ENCODE results near the gene ADAMTS2.

ADAMTS2 gene

DNA sequence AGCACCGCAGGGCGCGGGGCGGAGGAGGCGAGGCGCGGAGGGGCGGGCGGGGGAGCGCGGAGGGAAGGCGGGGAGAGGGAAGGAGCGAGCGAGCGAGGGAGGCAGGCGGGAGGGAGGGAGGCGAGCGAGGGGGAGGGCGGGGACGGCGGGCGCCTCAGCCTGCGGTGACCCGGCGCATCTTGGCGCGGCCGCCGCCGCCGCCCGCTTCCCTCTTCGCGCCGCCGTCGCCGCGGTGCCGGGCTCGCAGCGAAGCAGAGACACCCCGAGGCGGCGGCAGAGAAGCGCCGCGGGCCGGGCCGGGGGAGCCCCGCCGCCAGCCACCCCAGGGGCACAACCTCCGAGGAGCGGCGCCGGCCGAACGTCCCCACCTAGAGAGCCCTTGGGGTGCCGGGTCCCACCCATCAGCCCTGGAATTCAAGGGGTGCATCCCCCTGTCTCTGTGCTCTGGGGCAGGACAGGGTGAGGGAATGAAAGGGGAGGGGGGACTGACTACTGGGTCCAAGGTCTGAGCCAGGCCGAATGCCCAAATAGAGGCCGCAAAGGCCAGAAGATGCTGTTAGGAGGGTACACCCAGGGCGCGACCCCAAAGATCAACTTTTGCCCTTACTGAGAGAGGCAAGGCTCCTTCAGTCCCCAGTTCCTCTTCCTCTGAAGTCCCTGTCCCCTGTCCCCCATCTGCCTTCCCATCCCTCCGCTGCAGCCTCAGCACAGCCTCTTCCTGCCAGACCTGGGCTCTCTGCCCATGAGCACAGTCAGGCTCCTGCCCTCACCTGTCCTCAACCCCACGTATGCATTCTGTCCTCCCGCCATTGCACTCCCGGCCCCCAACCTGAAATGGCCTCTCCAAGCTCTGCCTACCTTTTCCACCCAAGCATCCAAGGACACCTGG is at the start of gene ADAMTS2:
Gene ADAMTS2 (minus strand): TSS at position 29 of the 889 bp plus-strand sequence. CDS start 133 bp downstream, outside the sequence.
- DNase-seq (ENCODE audit: low spot score), result no peak

DNA sequence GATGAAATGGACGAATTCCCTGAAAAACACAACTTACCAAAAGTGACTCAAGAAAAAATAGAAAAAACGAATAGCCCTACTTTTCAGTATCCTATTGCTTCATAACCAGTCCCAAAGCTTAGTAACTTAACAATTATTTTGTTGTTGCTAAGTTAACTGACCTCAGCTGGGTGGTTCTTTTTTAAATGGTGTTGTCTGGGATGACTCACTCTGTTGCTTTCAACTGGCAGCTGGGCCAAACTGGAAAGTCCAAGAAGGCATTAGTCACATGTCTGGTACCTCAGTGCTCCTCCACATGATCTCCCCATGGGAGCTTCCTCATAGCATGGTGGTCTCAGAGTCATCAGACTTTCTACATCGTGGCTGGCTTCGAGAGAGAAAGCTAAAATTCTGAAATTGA is 47.8 kb upstream of the ADAMTS2 start:
- no peak for DNase-seq (ENCODE audit: low spot score)

DNA sequence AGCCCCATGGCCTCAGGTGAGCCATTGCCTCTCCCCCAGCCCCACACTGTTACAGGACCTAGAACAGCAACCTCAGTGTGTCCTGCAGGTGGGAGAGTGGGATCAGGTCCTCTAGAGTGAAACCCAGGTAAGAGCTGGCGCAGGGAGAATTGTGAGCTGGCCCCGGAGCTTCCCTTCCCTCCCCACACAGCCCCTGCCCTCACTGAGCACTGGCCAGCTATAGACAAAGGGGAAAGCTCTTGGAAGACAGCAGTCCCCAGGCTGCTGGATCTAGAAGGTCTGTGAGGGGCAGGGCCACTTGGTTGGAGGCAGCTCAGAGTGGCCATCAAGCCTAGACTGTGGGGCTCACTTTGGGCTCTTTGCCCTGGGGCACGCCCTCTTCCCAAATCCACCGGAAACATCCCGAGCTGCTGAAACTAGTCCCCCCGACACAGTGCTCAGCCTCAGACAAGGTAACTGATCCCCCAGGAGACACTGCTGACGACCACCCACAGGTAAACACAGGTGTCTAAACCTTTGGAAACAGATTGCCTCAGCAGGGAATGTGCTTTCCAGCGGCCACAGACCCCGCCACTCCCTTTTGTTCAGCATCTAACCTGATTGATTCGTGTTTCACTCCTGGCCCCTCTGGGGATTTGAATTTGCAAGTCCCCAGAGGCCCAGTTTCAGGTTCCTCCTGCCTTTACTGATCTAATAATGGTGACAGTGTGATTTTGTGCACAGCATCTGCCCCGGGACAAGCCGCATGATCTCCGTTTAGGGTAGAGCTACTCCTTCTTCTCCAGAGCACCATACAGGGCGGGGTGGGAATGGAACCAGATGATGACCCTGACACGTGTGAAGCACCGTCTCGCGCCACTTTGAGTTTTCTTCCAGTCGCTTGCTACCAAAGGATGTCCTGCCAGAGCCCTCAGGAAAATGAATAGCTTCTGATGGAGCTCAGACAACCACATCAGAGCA is 42.2 kb upstream of the ADAMTS2 start:
- DNase-seq (ENCODE audit: low spot score), result no peak

GRCh38 chr5:179385914-179386313 is 40.7 kb upstream of the ADAMTS2 start:
- DNase-seq (ENCODE audit: low spot score), result no peak

GRCh38 chr5:179382486-179382885 is 37.2 kb upstream of the ADAMTS2 start:
- no peak for DNase-seq (ENCODE audit: low spot score)

DNA sequence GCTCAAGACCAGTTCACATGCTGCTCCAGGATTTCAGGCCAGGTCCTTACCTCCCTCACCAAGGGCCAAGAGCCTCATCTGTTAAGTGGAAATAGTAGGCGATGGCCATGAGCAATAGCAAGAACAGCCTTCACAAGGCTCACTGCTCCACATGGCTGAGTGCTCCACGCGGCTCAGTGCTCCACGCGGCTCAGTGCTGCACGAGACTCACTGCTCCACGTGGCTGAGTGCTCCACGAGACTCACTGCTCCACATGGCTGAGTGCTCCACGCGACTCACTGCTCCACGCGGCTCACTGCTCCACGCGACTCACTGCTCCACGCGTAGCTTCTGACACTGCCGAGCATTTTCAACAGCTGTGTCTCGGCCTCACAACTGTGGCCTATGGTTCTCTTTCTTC is 36.4 kb upstream of the ADAMTS2 start:
- DNase-seq (ENCODE audit: low spot score), result no peak

DNA sequence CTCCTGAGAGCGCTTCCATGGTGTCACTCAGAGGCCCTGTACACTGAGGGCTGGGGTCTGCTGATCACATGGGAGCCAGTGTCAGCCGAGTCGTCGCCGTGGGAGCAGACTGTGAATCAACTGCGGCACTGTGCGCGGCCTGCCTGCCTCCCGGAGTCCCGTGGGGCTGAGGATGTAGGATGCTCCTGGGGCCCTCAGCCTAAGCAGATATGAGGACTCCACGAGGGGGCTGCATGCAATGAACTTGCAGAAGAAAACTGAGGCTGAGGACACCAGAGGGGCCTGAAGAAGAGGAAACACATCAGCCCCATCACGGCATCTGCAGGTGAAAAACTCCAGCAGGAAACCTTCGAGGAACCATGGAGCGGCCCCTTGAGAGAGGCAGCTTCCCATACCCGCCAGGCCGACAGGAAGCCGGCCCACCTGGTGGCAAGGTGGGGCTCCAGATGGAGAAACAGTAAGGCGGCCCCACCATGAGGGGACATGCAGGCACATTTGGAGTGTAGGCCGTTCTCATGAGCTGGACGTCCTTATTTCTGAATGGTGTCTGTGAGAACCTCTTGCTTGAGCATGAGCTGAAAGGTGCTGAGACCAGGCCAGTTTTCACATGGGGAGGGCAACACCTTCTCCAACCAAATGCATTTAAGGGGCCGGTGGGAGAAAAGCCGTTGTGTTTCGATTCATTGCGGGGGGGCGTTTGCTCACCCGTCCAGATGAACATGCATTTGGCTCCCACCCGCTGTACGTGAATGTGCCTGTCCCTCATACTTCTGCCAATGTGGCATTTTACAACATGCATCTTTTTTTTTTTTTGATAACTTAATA is 35.2 kb upstream of the ADAMTS2 start:
- no peak for DNase-seq (ENCODE audit: low spot score)

GRCh38 chr5:179379321-179379890 is 34.1 kb upstream of the ADAMTS2 start:
- no peak for DNase-seq (ENCODE audit: low spot score)

DNA sequence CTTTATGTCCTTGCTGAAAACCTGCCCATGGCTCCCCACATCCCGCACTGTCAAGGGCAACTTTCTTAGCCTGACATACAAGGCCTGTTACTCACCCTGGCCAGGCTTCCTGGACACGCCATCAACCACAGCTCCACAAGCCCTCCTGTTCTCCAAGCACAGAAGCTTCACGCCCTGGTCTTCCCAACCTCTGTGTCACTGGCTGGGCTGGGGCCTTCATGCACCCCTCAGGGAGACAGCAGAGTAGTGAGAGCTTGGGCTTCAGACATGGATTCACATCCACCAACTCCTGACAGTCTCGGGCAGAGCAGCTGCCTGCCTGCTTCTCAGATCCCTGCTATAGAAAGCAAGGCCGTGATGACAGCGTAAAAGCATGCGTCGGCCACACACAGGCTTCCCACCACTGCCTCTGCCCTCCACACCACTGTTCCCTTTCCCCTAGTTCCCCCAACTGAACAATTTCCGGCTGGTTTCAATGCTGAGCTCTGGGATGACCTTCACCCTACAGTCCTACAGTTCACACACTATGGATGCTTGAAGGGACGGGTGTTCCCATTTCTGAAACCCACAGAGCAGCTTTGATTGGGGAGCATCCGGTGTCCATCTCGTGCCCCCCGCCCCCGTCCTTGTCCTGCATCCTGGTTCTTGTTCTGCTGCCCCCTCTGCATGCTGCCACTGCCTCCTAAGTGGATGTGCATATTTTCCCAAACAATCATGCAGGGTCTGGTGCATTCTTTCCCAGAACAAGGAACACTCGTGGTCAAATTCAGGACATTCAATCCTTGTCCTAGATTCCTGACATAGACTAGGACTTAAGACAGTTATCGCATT is 33.4 kb upstream of the ADAMTS2 start:
- no peak for DNase-seq (ENCODE audit: low spot score)

GRCh38 chr5:179378116-179378440 is 32.8 kb upstream of the ADAMTS2 start:
- no peak for DNase-seq (ENCODE audit: low spot score)

DNA sequence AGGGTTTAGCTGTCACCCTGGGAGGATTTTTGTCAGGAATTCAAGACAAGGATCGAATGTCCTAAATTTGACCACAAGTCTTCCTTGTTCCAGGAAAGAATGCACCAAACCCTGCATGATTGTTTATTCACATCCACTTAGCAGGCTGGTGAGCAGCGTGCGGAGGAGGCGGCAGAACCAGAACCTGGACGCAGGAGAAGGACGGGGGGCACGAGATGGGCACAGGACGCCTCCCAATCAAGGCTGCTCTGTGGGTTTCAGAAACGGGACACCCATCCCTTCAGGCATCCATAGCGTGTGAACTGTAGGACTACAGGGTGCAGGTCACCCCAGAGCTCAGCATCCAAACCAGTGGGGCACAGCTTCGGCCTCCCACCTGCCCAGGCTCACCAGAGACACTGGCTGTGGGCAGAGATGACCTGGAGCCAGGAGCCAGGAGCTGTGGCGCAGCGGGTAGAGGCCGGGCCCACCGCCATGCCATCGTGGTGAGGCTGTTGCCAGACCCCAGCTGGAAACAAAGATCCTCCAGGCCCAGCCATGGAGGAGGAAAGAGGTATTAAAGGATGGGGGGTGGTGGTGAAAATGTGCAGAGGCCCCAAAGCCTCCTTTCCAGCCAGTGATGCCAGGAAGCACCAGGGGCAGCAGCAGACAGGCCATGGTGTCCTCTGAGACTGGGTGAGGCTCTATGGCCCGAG is 32.3 kb upstream of the ADAMTS2 start:
- DNase-seq (ENCODE audit: low spot score), result no peak

GRCh38 chr5:179376701-179377420 is 31.6 kb upstream of the ADAMTS2 start:
- DNase-seq (ENCODE audit: low spot score), result no peak

DNA sequence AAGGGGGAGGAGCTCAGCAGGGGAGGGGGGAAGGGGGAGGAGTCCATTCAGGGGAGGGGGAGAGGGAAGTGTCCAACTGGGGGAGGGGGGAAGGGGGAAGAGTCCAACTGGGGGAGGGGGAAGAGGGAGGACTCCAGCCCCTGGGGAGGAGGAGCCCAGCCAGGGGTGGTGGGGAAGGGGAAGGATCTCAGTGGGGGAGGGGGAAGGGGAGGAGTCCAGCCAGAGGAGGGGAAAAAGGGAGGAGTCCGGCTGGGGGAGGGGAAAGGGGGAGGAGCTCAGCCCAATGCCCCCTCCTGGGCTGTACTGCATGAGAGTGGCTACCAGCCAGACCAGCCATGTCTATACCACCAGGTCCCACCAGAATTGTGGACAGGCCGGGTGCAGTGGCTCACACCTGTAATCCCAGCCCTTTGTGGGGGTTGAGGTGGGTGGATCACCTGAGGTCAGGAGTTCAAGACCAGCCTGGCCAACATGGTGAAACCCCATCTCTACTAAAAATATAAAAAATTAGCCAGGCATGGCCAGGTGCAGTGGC is 30.6 kb upstream of the ADAMTS2 start:
- no peak for DNase-seq (ENCODE audit: low spot score)

DNA sequence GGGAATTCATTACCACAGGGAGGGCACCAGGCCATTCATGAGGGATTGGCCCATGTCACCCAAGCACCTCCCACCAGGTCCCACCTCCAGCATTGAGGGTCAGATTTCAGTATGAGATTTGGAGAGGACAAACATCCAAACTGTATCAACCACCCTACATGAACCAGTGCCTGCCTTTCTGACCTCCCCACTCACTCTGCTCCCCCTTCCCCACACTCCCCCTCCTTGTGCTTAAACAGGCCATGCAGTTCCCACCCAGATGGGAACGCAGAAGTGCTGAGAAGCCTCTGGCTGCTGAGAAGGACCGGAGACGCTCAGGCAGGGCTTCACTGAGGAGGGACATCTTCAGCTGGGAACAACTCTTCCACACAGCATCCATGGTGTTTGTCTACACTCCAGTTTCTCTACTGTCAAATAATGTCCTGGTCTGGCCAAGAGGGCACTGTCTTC is 30.0 kb upstream of the ADAMTS2 start:
- DNase-seq (ENCODE audit: low spot score), result no peak

- DNase-seq (ENCODE audit: low spot score), result no peak
Observed at GRCh38 chr5:179374506-179375235, 29.4 kb upstream of the ADAMTS2 start.

- DNase-seq (ENCODE audit: low spot score), result no peak
Observed at GRCh38 chr5:179373961-179374505, 28.8 kb upstream of the ADAMTS2 start.

GRCh38 chr5:179373101-179373934 is 28.1 kb upstream of the ADAMTS2 start:
- DNase-seq (ENCODE audit: low spot score), result no peak
